ENCODE results near the gene ANGEL1.

DNA sequence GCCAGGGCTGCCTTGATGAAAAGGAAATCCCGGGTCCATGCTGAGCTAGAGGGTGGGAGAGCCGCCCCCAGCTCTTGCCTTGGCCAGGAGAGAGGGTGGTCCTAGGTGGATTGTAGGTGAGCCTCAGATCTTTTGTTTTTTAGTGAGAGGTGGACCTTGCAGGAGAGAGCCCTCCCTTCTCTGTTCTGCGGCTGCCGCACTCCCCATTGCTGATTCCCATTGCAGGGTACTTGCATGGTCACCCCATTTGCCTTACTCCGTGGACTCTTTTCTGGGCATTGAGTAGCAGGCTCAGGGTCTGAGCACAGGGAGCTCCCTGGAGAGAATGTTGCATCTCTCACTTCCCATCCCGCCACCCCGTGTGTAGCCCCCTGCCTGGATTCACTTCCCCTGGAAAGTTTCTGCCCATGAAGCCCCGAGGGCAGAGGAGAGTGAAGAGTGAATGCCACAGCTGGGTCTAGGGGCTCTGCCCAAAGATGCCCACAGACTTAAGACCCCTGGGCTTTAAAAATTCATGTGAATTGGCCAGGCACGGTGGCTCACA is 41.2 kb downstream of the ANGEL1 start:
- TF ChIP-seq, protein P1, sequence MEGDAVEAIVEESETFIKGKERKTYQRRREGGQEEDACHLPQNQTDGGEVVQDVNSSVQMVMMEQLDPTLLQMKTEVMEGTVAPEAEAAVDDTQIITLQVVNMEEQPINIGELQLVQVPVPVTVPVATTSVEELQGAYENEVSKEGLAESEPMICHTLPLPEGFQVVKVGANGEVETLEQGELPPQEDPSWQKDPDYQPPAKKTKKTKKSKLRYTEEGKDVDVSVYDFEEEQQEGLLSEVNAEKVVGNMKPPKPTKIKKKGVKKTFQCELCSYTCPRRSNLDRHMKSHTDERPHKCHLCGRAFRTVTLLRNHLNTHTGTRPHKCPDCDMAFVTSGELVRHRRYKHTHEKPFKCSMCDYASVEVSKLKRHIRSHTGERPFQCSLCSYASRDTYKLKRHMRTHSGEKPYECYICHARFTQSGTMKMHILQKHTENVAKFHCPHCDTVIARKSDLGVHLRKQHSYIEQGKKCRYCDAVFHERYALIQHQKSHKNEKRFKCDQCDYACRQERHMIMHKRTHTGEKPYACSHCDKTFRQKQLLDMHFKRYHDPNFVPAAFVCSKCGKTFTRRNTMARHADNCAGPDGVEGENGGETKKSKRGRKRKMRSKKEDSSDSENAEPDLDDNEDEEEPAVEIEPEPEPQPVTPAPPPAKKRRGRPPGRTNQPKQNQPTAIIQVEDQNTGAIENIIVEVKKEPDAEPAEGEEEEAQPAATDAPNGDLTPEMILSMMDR (conservative IDR thresholded peaks at IDR 0.05; ENCODE audit: low read length): no peak
- TF ChIP-seq EZH2phosphoT487 (IDR thresholded peaks at IDR 0.05; ENCODE audit: borderline replicate concordance, low read depth, low read length): no peak

Data from OCI-LY7 (cell line).